K562 (cell line): ENCODE data around the gene PRMT7. TPM values are rescaled to one million over a fixed set of nuclear protein-coding genes. Genes with fewer than 3 reads are reported as not detected.

Experiments used
- ATAC-seq: fragments of 200-7000 bp; cut with Tn5 transposase; 3 replicates; pipeline ENCODE4 v1.9.1; 2020; ENCODE audit warnings: moderate library complexity
- BruUV-seq: library from RNA; stranded (reverse); fragments of 400-500 nt; replicated peaks from 2 replicates; lab custom pipeline; 2021; lab: Mats Ljungman, UMichigan
- CTCF ChIA-PET: fragments of 300-600 bp; formaldehyde crosslinking; extraction: SDS; loops from one replicate; lab custom pipeline; 2021; ENCODE audit warnings: low intra/inter-chr PET ratio; lab: Yijun Ruan, JAX
- POLR2A ChIA-PET: fragments of 300-600, 350-650 bp; sonication (Branson Sonifier 250); formaldehyde crosslinking; extraction: SDS; loops from one replicate; lab custom pipeline; 2021; ENCODE audit warnings: antibody characterized with exemption, inconsistent platforms; lab: Yijun Ruan, JAX
- DNase-seq, 4 experiments: peaks; one replicate each; pipeline versions ENCODE4 v3.0.0 to v3.0.0-alpha.2; 2011 to 2018; ENCODE audit warnings: low spot score in 3 of 4, mixed read lengths in 3 of 4; ENCODE audit errors: extremely low read depth in 1 of 4
- FAIRE-seq: peaks from 2 replicates; lab custom pipeline; 2011; peaks lifted over from hg19 to GRCh38; lab: Jason Lieb, UNC
- H2AFZ ChIP-seq: 2 replicates; pipeline ENCODE4 v1.6.0; 2011; ENCODE audit warnings: low read depth, low read length, control low read depth, inconsistent platforms
- H3K27ac ChIP-seq: fragments of 200-600 bp; 3 replicates; pipeline ENCODE4 v1.8.0; 2011; ENCODE audit warnings: low read depth, mild to moderate bottlenecking, control low read depth, inconsistent platforms, low read length, moderate library complexity, mixed read lengths; ENCODE audit errors: extremely low read depth
- H3K27me3 ChIP-seq, 2 experiments: fragments of 300-600 bp in 1 of 2; 2 replicates in 1 of 2; 3 replicates in 1 of 2; pipeline versions ENCODE4 v1.6.0 to v1.8.0; 2011; ENCODE audit warnings: inconsistent platforms in 2 of 2, low read length in 2 of 2, mild to moderate bottlenecking in 1 of 2, mixed read lengths in 1 of 2, moderate library complexity in 1 of 2; ENCODE audit not compliant: control insufficient read depth in 2 of 2, insufficient read depth in 2 of 2
- H3K36me3 ChIP-seq: fragments of 300-600 bp; 3 replicates; pipeline ENCODE4 v1.8.0; 2011; ENCODE audit warnings: mild to moderate bottlenecking, low read length, inconsistent platforms; ENCODE audit not compliant: control insufficient read depth, insufficient read depth
- H3K4me1 ChIP-seq, 2 experiments: fragments of 200-600 bp in 1 of 2; replicated peaks in 1 of 2; 2 replicates in 1 of 2; 3 replicates in 1 of 2; pipeline versions ENCODE4 v1.5.1 to v1.8.0; 2011; ENCODE audit warnings: inconsistent platforms in 2 of 2, low read length in 2 of 2, mild to moderate bottlenecking in 1 of 2, mixed read lengths in 1 of 2, moderate library complexity in 1 of 2; ENCODE audit not compliant: control insufficient read depth in 2 of 2, insufficient read depth in 2 of 2
- H3K4me2 ChIP-seq: 2 replicates; pipeline ENCODE4 v1.6.1; 2011; ENCODE audit warnings: low read length, control low read depth, inconsistent platforms, mixed read lengths; ENCODE audit not compliant: insufficient read depth
- H3K4me3 ChIP-seq: fragments of 200-600 bp; sonication (generic), shearing (Covaris generic); 2 replicates; pipeline ENCODE4 v1.5.1; 2016; ENCODE audit warnings: control low read depth, inconsistent platforms
- H3K79me2 ChIP-seq: fragments of 200-600 bp; 3 replicates; pipeline ENCODE4 v1.8.0; 2011; ENCODE audit warnings: low read length, inconsistent platforms; ENCODE audit not compliant: control insufficient read depth, insufficient read depth
- H3K9ac ChIP-seq, 2 experiments: 2 replicates each; pipeline versions ENCODE4 v1.6.0 to v1.6.1; 2011; ENCODE audit warnings: low read depth in 2 of 2, low read length in 2 of 2, control low read depth in 1 of 2, inconsistent platforms in 1 of 2, mild to moderate bottlenecking in 1 of 2, mixed read lengths in 1 of 2; ENCODE audit not compliant: insufficient read depth in 1 of 2
- H3K9me1 ChIP-seq: one replicate; pipeline ENCODE4 v1.6.0; 2011; ENCODE audit warnings: inconsistent platforms, mild to moderate bottlenecking, low read length, moderate library complexity; ENCODE audit not compliant: control insufficient read depth, insufficient read depth
- H3K9me3 ChIP-seq: replicated peaks from 2 replicates; pipeline ENCODE4 v1.5.1; 2011; ENCODE audit warnings: low read depth, low read length, inconsistent platforms; ENCODE audit not compliant: control insufficient read depth, insufficient read depth
- H4K20me1 ChIP-seq: replicated peaks from 2 replicates; pipeline ENCODE4 v1.6.1; 2011; ENCODE audit warnings: low read length, inconsistent platforms, mixed read lengths; ENCODE audit not compliant: control insufficient read depth, insufficient read depth
- ARID3A ChIP-seq: IDR thresholded peaks from 2 replicates; pipeline ENCODE4 v1.6.1; 2012; ENCODE audit warnings: low read depth, low read length, improper control_type of control experiment, borderline replicate concordance
- CAMTA2 ChIP-seq: fragments of 250-450 bp; sonication (Bioruptor Pico); conservative IDR thresholded peaks from 2 replicates; pipeline ENCODE4 v1.5.1; 2022
- CBX5 ChIP-seq: IDR thresholded peaks from 2 replicates; pipeline ENCODE4 v1.6.1; 2014; ENCODE audit warnings: low read depth, borderline replicate concordance
- CEBPG ChIP-seq, 3 experiments: fragments of 200-800 bp in 1 of 3; sonication (Bioruptor generic) in 1 of 3; sonication (generic) in 1 of 3; formaldehyde crosslinking in 1 of 3; IDR thresholded peaks in 2 of 3; conservative IDR thresholded peaks in 1 of 3; 2 replicates each; pipeline versions ENCODE4 v1.6.1 to v1.8.0; 2016 to 2022; ENCODE audit warnings: missing compliant biosample characterization in 2 of 3, missing genetic modification characterization in 2 of 3, mild to moderate bottlenecking in 1 of 3, missing genetic modification reagents in 1 of 3
- EP400 ChIP-seq: fragments of 450-650 bp; IDR thresholded peaks from 2 replicates; pipeline ENCODE4 v1.6.1; 2017; ENCODE audit warnings: antibody characterized with exemption, mild to moderate bottlenecking, moderate library complexity
- HDAC8 ChIP-seq: fragments of 450-650 bp; IDR thresholded peaks from 2 replicates; pipeline ENCODE4 v1.6.1; 2016; ENCODE audit warnings: mild to moderate bottlenecking, missing genetic modification characterization, moderate library complexity, missing compliant biosample characterization
- HLTF ChIP-seq: fragments of 450-650 bp; IDR thresholded peaks from 2 replicates; pipeline ENCODE4 v1.6.1; 2016
- KAT7 ChIP-seq: sonication (generic); formaldehyde crosslinking; IDR thresholded peaks from 2 replicates; pipeline ENCODE4 v1.8.0; 2022; ENCODE audit warnings: missing genetic modification reagents, mild to moderate bottlenecking, borderline replicate concordance
- MITF ChIP-seq: IDR thresholded peaks from 2 replicates; pipeline ENCODE4 v1.6.1; 2014; ENCODE audit warnings: antibody characterized with exemption
- NR4A1 ChIP-seq, 2 experiments: fragments of 250-450 bp in 1 of 2; fragments of 450-650 bp in 1 of 2; sonication (Bioruptor Pico) in 1 of 2; IDR thresholded peaks; 2 replicates each; pipeline versions ENCODE4 v1.4.0 to v1.6.1; 2016 to 2020; ENCODE audit warnings: mild to moderate bottlenecking in 2 of 2, missing compliant biosample characterization in 1 of 2, missing genetic modification characterization in 1 of 2, moderate library complexity in 1 of 2
- POLR2AphosphoS5 ChIP-seq: IDR thresholded peaks from 2 replicates; pipeline ENCODE4 v1.6.1; 2011; ENCODE audit warnings: mild to moderate bottlenecking, low read depth, low read length, moderate library complexity; ENCODE audit not compliant: control insufficient read depth, insufficient read depth
- SIX5 ChIP-seq, 2 experiments: IDR thresholded peaks; 2 replicates each; pipeline ENCODE4 v1.6.1; 2011; ENCODE audit warnings: low read length in 2 of 2, borderline replicate concordance in 1 of 2, low read depth in 1 of 2, mild to moderate bottlenecking in 1 of 2, moderate library complexity in 1 of 2; ENCODE audit not compliant: insufficient read depth in 1 of 2
- ZBTB2 ChIP-seq: fragments of 450-650 bp; IDR thresholded peaks from 2 replicates; pipeline ENCODE4 v1.6.1; 2016; ENCODE audit warnings: antibody characterized with exemption
- ZC3H8 ChIP-seq: fragments of 450-650 bp; IDR thresholded peaks from 2 replicates; pipeline ENCODE4 v1.6.1; 2017
- ZEB2 ChIP-seq: fragments of 450-650 bp; IDR thresholded peaks from 2 replicates; pipeline ENCODE4 v1.6.1; 2016
- ZNF184 ChIP-seq: sonication (generic); formaldehyde crosslinking; IDR thresholded peaks from 2 replicates; pipeline ENCODE4 v1.5.0; 2020; ENCODE audit warnings: missing genetic modification reagents
- ZNF239 ChIP-seq: fragments of 250-450 bp; sonication (Bioruptor Pico); IDR thresholded peaks from 2 replicates; pipeline ENCODE4 v1.4.0; 2020; ENCODE audit warnings: mild to moderate bottlenecking
- ZNF354B ChIP-seq: fragments of 250-450 bp; sonication (Bioruptor Pico); IDR thresholded peaks from 2 replicates; pipeline ENCODE4 v1.4.0; 2020
- ZNF695 ChIP-seq: fragments of 450-650 bp; formaldehyde crosslinking; IDR thresholded peaks from 2 replicates; pipeline ENCODE4 v1.4.0; 2020; ENCODE audit warnings: mild to moderate bottlenecking, moderate library complexity
- WGBS: fragments of 100-300 bp; shearing (Covaris generic); methylation state at CpG from one replicate; pipeline ENCODE4 v1.1.6; 2016; ENCODE audit warnings: low coverage, mixed read lengths; ENCODE audit not compliant: insufficient coverage; ENCODE audit errors: missing lambda C conversion rate; 5-methylcytosine and 5-hydroxymethylcytosine counted together
- in situ Hi-C: fragments of 300-500 bp; cut with MboI; formaldehyde crosslinking; loops from 4 replicates; pipeline ENCODE4 v1.15.0; 2018; ENCODE audit warnings: inconsistent platforms, mixed read lengths
- intact Hi-C: fragments of 100-400 bp; cut with micrococcal nuclease; formaldehyde crosslinking; loops from 2 replicates; pipeline ENCODE4 v1.14.2; 2022
- polyA plus RNA-seq, 8 experiments: library from polyadenylated mRNA; depleted of rRNA in 4 of 8; stranded (reverse) in 5 of 8; unstranded in 3 of 8; fragments of >200 nt; fragmentation: Nextera tagmentation in 2 of 8; fragmentation: Illumina TruSeq in 1 of 8; extraction: Ambion mirVana in 2 of 8; extraction: Trizol in 1 of 8; gene quantifications; 2 replicates each; pipeline versions ENCODE4 v1.2.1 to v1.2.3, GENCODE V29; 2011 to 2014; ENCODE audit warnings: inconsistent platforms in 1 of 8, missing spikeins in 1 of 8
- total RNA-seq, 7 experiments: library from RNA; depleted of rRNA in 6 of 7; stranded (reverse); fragments of >200 nt in 6 of 7; fragmentation: Illumina TruSeq in 2 of 7; extraction: Trizol in 2 of 7; gene quantifications; 2 replicates each; pipeline versions ENCODE4 v1.2.1 to v1.2.3, GENCODE V29; 2011 to 2021; ENCODE audit warnings: low replicate concordance in 1 of 7

PRMT7 gene
- total and polyA plus RNA-seq, 9 of the 15 experiments (the other 6 are each of a cell fraction or from before 2014, with no cell fraction given) = 6.4 to 88.8 (median 73.1) TPM

- ChIA-PET POLR2A (interaction anchor here (0.8 to 1.1 kb wide), 2 partner anchors 8 to 16 kb away, joined by 3 to 4 read pairs; no protein-coding TSS in a partner anchor), CTCF (no interaction called here)
- peaks cover 1% of the 10 kb centered on the region for H3K9me1 ChIP-seq
- FAIRE-seq (no peak), DNase-seq (no peak), ATAC-seq (no peak)
- H3K4me2 ChIP-seq = no peak overlapping the region
- peaks cover 8 to 9% of the 10 kb centered on the region in 2 experiments; a peak in 3 of 5 replicates for H3K27me3 ChIP-seq
- H3K79me2 ChIP-seq = no peaks in the 10 kb centered on the region
- H3K4me3 ChIP-seq = no peak overlapping the region
- intact Hi-C loops = loop anchor here (10.0 kb wide), 1 partner anchor 115 kb away; no protein-coding TSS in a partner anchor
- in situ Hi-C loops = no loop called here
- WGBS = 0% methylated on average over 6 of the region's 6 CpGs
- H2AFZ ChIP-seq = no peak overlapping the region
- no TSS peak for BruUV-seq
- H3K4me1 ChIP-seq = peaks cover 6 to 10% of the 10 kb centered on the region in 2 experiments; a peak in 3 of 5 replicates
- H3K9ac ChIP-seq = no peak overlapping the region
- no peaks in the 10 kb centered on the region for H4K20me1 ChIP-seq
- H3K27ac ChIP-seq = no peak overlapping the region
- no peaks in the 10 kb centered on the region for H3K36me3 ChIP-seq
- no peaks in the 10 kb centered on the region for H3K9me3 ChIP-seq
- TF ChIP-seq MITF = no peak
- TF ChIP-seq SIX5 (IDR thresholded peaks at IDR 0.05; ENCODE audit: borderline replicate concordance in 1 of 2, insufficient read depth in 1 of 2, low read depth in 1 of 2, low read length in 2 of 2) = no peak
- no peak for TF ChIP-seq POLR2AphosphoS5
- no peak for TF ChIP-seq ZEB2
- no peak for TF ChIP-seq HLTF
- TF ChIP-seq ZNF695 (CRISPR knock-in tag) = no peak
- TF ChIP-seq EP400 = no peak
- no peak for TF ChIP-seq ZNF354B (CRISPR knock-in tag)
- TF ChIP-seq NR4A1 (CRISPR knock-in tag; IDR thresholded peaks at IDR 0.05) = no peak
- no peak for TF ChIP-seq NR4A1 (tag; IDR thresholded peaks at IDR 0.05)
- TF ChIP-seq CBX5 = no peak
- no peak for TF ChIP-seq ZNF239
- no peak for TF ChIP-seq CAMTA2 (CRISPR knock-in tag)
- no peak for TF ChIP-seq ZC3H8
- no peak for TF ChIP-seq ZNF184 (CRISPR knock-in tag)
- TF ChIP-seq KAT7 = no peak
- TF ChIP-seq HDAC8 = no peak
- TF ChIP-seq CEBPG (CRISPR knock-in tag; IDR thresholded peaks at IDR 0.05) = no peak
- no peak for TF ChIP-seq CEBPG (tag; conservative IDR thresholded peaks at IDR 0.05 in 1 of 2, IDR thresholded peaks at IDR 0.05 in 1 of 2)
- no peak for TF ChIP-seq ARID3A
- TF ChIP-seq ZBTB2 = no peak
Measured at GRCh38 chr16:68389750-68390371, 79.0 kb downstream of the PRMT7 start.
